ENCODE results near the gene TPST2. TPM values are rescaled to one million over a fixed set of nuclear protein-coding genes. Genes with fewer than 3 reads are reported as not detected.

The TPST2 gene
- polyA plus RNA-seq, 1 experiment, result 33.6 TPM

- DNase-seq (ENCODE audit: low read depth, low spot score), result no peak
- CTCF ChIA-PET, result no interaction called here
- POLR2A ChIA-PET, result interaction anchor here (0.7 to 1.5 kb wide), 2 partner anchors 59 to 60 kb away, joined by 3 to 5 read pairs; no protein-coding TSS in a partner anchor
- TF ChIP-seq CTCF (IDR thresholded peaks at IDR 0.05; ENCODE audit: low read depth, low read length), result no peak
- Histone ChIP-seq H3K4me3 (ENCODE audit: low read depth, low read length) (no peak overlapping the region), H3K27ac (ENCODE audit: low read depth, low read length) (no peak overlapping the region), H3K9me3 (ENCODE audit: control insufficient read depth, insufficient read depth, low read length) (no peaks in the 10 kb centered on the region), H3K27me3 (ENCODE audit: control insufficient read depth, insufficient read depth, low read length) (peaks cover 2% of the 10 kb centered on the region)
These were observed 21.1 kb upstream of the TPST2 start for GRCh38 chr22:26610996-26611395.

GRCh38 chr22:26610072-26610958, 20.4 kb upstream of the TPST2 start:
- ChIA-PET POLR2A (interaction anchor here (0.7 to 1.5 kb wide), 2 partner anchors 58 to 59 kb away, joined by 3 to 5 read pairs; no protein-coding TSS in a partner anchor), CTCF (no interaction called here)
- TF ChIP-seq CTCF (IDR thresholded peaks at IDR 0.05; ENCODE audit: low read depth, low read length), result no peak
- Histone ChIP-seq H3K4me3 (ENCODE audit: low read depth, low read length) (no peak overlapping the region), H3K27me3 (ENCODE audit: control insufficient read depth, insufficient read depth, low read length) (peaks cover 2% of the 10 kb centered on the region), H3K9me3 (ENCODE audit: control insufficient read depth, insufficient read depth, low read length) (no peaks in the 10 kb centered on the region), H3K27ac (ENCODE audit: low read depth, low read length) (peak overlapping the region; percentile 88)
- peak; percentile 90 for DNase-seq (ENCODE audit: low read depth, low spot score)

- ChIA-PET POLR2A (no interaction called here), CTCF (no interaction called here)
- H3K9me3 ChIP-seq (ENCODE audit: control insufficient read depth, insufficient read depth, low read length), result no peaks in the 10 kb centered on the region
- peaks cover 2% of the 10 kb centered on the region for H3K27me3 ChIP-seq (ENCODE audit: control insufficient read depth, insufficient read depth, low read length)
- DNase-seq (ENCODE audit: low read depth, low spot score), result no peak
- no peak overlapping the region for H3K4me3 ChIP-seq (ENCODE audit: low read depth, low read length)
- no peak overlapping the region for H3K27ac ChIP-seq (ENCODE audit: low read depth, low read length)
- no peak for TF ChIP-seq CTCF (IDR thresholded peaks at IDR 0.05; ENCODE audit: low read depth, low read length)
These were observed 19.4 kb upstream of the TPST2 start for GRCh38 chr22:26609287-26609686.

GRCh38 chr22:26608129-26608528, 18.2 kb upstream of the TPST2 start:
- TF ChIP-seq CTCF (IDR thresholded peaks at IDR 0.05; ENCODE audit: low read depth, low read length), result no peak
- H3K27ac ChIP-seq (ENCODE audit: low read depth, low read length), result no peak overlapping the region
- no peaks in the 10 kb centered on the region for H3K9me3 ChIP-seq (ENCODE audit: control insufficient read depth, insufficient read depth, low read length)
- CTCF ChIA-PET, result no interaction called here
- H3K27me3 ChIP-seq (ENCODE audit: control insufficient read depth, insufficient read depth, low read length), result peaks cover 2% of the 10 kb centered on the region
- H3K4me3 ChIP-seq (ENCODE audit: low read depth, low read length), result no peak overlapping the region
- POLR2A ChIA-PET, result interaction anchor here (0.7 kb wide), 1 partner anchor 633 kb away, joined by 7 read pairs; no protein-coding TSS in a partner anchor
- DNase-seq (ENCODE audit: low read depth, low spot score), result no peak

GRCh38 chr22:26606611-26607010, 16.7 kb upstream of the TPST2 start:
- no peak for TF ChIP-seq CTCF (IDR thresholded peaks at IDR 0.05; ENCODE audit: low read depth, low read length)
- no peak for DNase-seq (ENCODE audit: low read depth, low spot score)
- Histone ChIP-seq H3K9me3 (ENCODE audit: control insufficient read depth, insufficient read depth, low read length) (no peaks in the 10 kb centered on the region), H3K27ac (ENCODE audit: low read depth, low read length) (no peak overlapping the region), H3K27me3 (ENCODE audit: control insufficient read depth, insufficient read depth, low read length) (no peaks in the 10 kb centered on the region), H3K4me3 (ENCODE audit: low read depth, low read length) (no peak overlapping the region)
- POLR2A ChIA-PET, result interaction anchor here (0.6 to 0.7 kb wide), 3 partner anchors 18 to 56 kb away, joined by 3 to 9 read pairs (median 7); no protein-coding TSS in a partner anchor
- CTCF ChIA-PET, result interaction anchor here (0.6 to 1.3 kb wide), 3 partner anchors 17 to 66 kb away, joined by 3 read pairs; partner anchors contain the start of gene TPST2

Measured in AG04450 (cell line).